Transverse colon (tissue), 3 donors: Measurements from ENCODE around the gene IPO4.

Source experiments
- EP300 ChIP-seq: sonication (generic); formaldehyde crosslinking; IDR thresholded peaks from one replicate; pipeline ENCODE4 v1.6.1; 2017; ENCODE audit warnings: antibody characterized with exemption, low read depth
- TF ChIP-seq, protein P1 (sequence below), 5 experiments: fragments of 200-600 bp in 3 of 5; fragments of 450-650 bp in 2 of 5; sonication (generic) in 3 of 5; IDR thresholded peaks; 1 replicate in 2 of 5; 2 replicates in 3 of 5; pipeline ENCODE4 v1.5.1; 2016 to 2017; ENCODE audit warnings: antibody characterized with exemption in 5 of 5, inconsistent platforms in 3 of 5, mild to moderate bottlenecking in 2 of 5, moderate library complexity in 1 of 5

DNA sequence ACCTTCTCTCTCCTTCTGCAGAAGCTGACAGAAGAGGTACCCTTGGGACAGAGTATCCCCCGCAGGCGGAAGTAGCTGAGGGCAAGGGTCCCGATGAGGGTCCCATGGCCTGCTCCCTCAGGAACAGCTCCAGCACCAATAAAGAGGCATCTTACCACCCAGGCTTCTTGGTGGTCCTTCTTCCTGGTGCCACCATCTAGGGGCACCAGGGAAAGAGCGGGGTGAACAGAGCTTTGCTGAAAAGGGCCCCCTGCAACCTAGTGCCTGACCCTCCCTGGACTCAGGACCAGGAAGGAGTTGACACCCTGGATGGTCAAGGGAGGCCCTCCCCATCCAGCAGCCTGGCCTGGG is 28.1 kb downstream of the IPO4 start:
- TF ChIP-seq, protein P1, sequence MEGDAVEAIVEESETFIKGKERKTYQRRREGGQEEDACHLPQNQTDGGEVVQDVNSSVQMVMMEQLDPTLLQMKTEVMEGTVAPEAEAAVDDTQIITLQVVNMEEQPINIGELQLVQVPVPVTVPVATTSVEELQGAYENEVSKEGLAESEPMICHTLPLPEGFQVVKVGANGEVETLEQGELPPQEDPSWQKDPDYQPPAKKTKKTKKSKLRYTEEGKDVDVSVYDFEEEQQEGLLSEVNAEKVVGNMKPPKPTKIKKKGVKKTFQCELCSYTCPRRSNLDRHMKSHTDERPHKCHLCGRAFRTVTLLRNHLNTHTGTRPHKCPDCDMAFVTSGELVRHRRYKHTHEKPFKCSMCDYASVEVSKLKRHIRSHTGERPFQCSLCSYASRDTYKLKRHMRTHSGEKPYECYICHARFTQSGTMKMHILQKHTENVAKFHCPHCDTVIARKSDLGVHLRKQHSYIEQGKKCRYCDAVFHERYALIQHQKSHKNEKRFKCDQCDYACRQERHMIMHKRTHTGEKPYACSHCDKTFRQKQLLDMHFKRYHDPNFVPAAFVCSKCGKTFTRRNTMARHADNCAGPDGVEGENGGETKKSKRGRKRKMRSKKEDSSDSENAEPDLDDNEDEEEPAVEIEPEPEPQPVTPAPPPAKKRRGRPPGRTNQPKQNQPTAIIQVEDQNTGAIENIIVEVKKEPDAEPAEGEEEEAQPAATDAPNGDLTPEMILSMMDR (IDR thresholded peaks at IDR 0.05), result no peak
- no peak for TF ChIP-seq EP300
